HepG2 (cell line): ENCODE data around the gene PBX1. TPM values are rescaled to one million over a fixed set of nuclear protein-coding genes. Genes with fewer than 3 reads are reported as not detected.

Experiments used
- ATAC-seq: fragments of 200-7000 bp; cut with Tn5 transposase; 3 replicates; pipeline ENCODE4 v1.9.1; 2020; ENCODE audit warnings: mild to moderate bottlenecking, moderate library complexity
- BruUV-seq: library from RNA; stranded (reverse); fragments of 400-500 nt; replicated peaks from 2 replicates; lab custom pipeline; 2021; lab: Mats Ljungman, UMichigan
- CTCF ChIA-PET: fragments of 300-600 bp; formaldehyde crosslinking; extraction: SDS; loops from one replicate; lab custom pipeline; 2021; ENCODE audit warnings: low total read pairs, inconsistent platforms, low intra/inter-chr PET ratio; lab: Yijun Ruan, JAX
- POLR2A ChIA-PET: fragments of 350-600 bp; sonication (Branson Sonifier 250); formaldehyde crosslinking; loops from one replicate; lab custom pipeline; 2020; ENCODE audit warnings: antibody characterized with exemption, inconsistent platforms; lab: Yijun Ruan, JAX
- DNase-seq: peaks from one replicate; pipeline ENCODE4 v3.0.0-alpha.2; 2015; ENCODE audit warnings: low spot score
- FAIRE-seq: peaks from 3 replicates; lab custom pipeline; 2011; peaks lifted over from hg19 to GRCh38; lab: Jason Lieb, UNC
- H2AFZ ChIP-seq: one replicate; pipeline ENCODE4 v1.6.1; 2011; ENCODE audit warnings: low read length, inconsistent platforms
- H3K27ac ChIP-seq: fragments of 300-600 bp; 3 replicates; pipeline ENCODE4 v1.8.0; 2011; ENCODE audit warnings: mixed run types, mild to moderate bottlenecking, mixed read lengths, low read length, inconsistent platforms; ENCODE audit not compliant: insufficient read depth; ENCODE audit errors: extremely low read length
- H3K27me3 ChIP-seq, 2 experiments: fragments of 200-600 bp in 1 of 2; 2 replicates in 1 of 2; 3 replicates in 1 of 2; pipeline versions ENCODE4 v1.6.0 to v1.8.0; 2011; ENCODE audit warnings: low read length in 2 of 2, mild to moderate bottlenecking in 2 of 2, moderate library complexity in 2 of 2, inconsistent platforms in 1 of 2; ENCODE audit not compliant: insufficient read depth in 2 of 2, control insufficient read depth in 1 of 2
- H3K36me3 ChIP-seq, 2 experiments: fragments of 200-600 bp in 1 of 2; replicated peaks in 1 of 2; 2 replicates in 1 of 2; 3 replicates in 1 of 2; pipeline versions ENCODE4 v1.5.1 to v1.8.0; 2011; ENCODE audit warnings: low read length in 2 of 2, inconsistent platforms in 1 of 2; ENCODE audit not compliant: insufficient read depth in 2 of 2, control insufficient read depth in 1 of 2
- H3K4me1 ChIP-seq: 2 replicates; pipeline ENCODE4 v1.5.1; 2012; ENCODE audit warnings: low read length, inconsistent platforms; ENCODE audit not compliant: insufficient read depth
- H3K4me2 ChIP-seq: 2 replicates; pipeline ENCODE4 v1.6.0; 2011; ENCODE audit warnings: low read depth, low read length, inconsistent platforms
- H3K4me3 ChIP-seq, 3 experiments: fragments of 200-600 bp in 1 of 3; sonication (generic), shearing (Covaris generic) in 1 of 3; replicated peaks in 1 of 3; 2 replicates each; pipeline ENCODE4 v1.5.1; 2011 to 2016; ENCODE audit warnings: low read length in 3 of 3, inconsistent platforms in 2 of 3, low read depth in 2 of 3, mild to moderate bottlenecking in 2 of 3, control low read depth in 1 of 3, mixed read lengths in 1 of 3; ENCODE audit not compliant: insufficient read depth in 1 of 3
- H3K79me2 ChIP-seq: one replicate; pipeline ENCODE4 v1.6.1; 2011; ENCODE audit warnings: low read length, inconsistent platforms; ENCODE audit not compliant: insufficient read depth
- H3K9ac ChIP-seq: 2 replicates; pipeline ENCODE4 v1.6.0; 2011; ENCODE audit warnings: mild to moderate bottlenecking, low read depth, low read length, inconsistent platforms; ENCODE audit not compliant: insufficient read depth
- H3K9me3 ChIP-seq: 2 replicates; pipeline ENCODE4 v1.5.1; 2012; ENCODE audit warnings: mild to moderate bottlenecking, low read length
- H4K20me1 ChIP-seq: 2 replicates; pipeline ENCODE4 v1.6.0; 2011; ENCODE audit warnings: inconsistent platforms, mild to moderate bottlenecking, low read length, moderate library complexity; ENCODE audit not compliant: insufficient read depth
- GABPB1 ChIP-seq: IDR thresholded peaks from 2 replicates; pipeline ENCODE4 v1.6.1; 2016; ENCODE audit warnings: mild to moderate bottlenecking, missing genetic modification reagents, moderate library complexity, missing compliant biosample characterization
- HDAC1 ChIP-seq: sonication (generic); formaldehyde crosslinking; IDR thresholded peaks from 2 replicates; pipeline ENCODE4 v1.5.1; 2020; ENCODE audit warnings: mild to moderate bottlenecking, missing genetic modification reagents
- PAF1 ChIP-seq: IDR thresholded peaks from 2 replicates; pipeline ENCODE4 v1.6.1; 2016; ENCODE audit warnings: missing genetic modification reagents, missing compliant biosample characterization
- PHB2 ChIP-seq: fragments of 450-650 bp; IDR thresholded peaks from 2 replicates; pipeline ENCODE4 v1.6.1; 2018; ENCODE audit not compliant: partially characterized antibody
- SMARCE1 ChIP-seq: fragments of 450-650 bp; IDR thresholded peaks from 2 replicates; pipeline ENCODE4 v1.6.1; 2017; ENCODE audit warnings: borderline replicate concordance
- SP2 ChIP-seq: sonication (generic); formaldehyde crosslinking; IDR thresholded peaks from 2 replicates; pipeline ENCODE4 v1.5.1; 2020; ENCODE audit warnings: mild to moderate bottlenecking, missing genetic modification reagents
- TAF1 ChIP-seq: sonication (generic); formaldehyde crosslinking; IDR thresholded peaks from 2 replicates; pipeline ENCODE4 v1.4.0; 2020; ENCODE audit warnings: missing genetic modification reagents
- WGBS: methylation state at CpG from one replicate; pipeline ENCODE4 v1.1.6; 2017; ENCODE audit warnings: low lambda C conversion rate; 5-methylcytosine and 5-hydroxymethylcytosine counted together
- in situ Hi-C: cut with HindIII; loops from 2 replicates; pipeline ENCODE4 v1.10.0; 2017; ENCODE audit warnings: low pct_unique_long_range_greater_than_20kb; ENCODE audit not compliant: extremely low pct_ligation_motif_present
- intact Hi-C: fragments of 100-400 bp; cut with micrococcal nuclease; formaldehyde crosslinking; loops from one replicate; pipeline ENCODE4 v1.10.0; 2022; ENCODE audit not compliant: unreplicated experiment
- polyA plus RNA-seq, 8 experiments: library from polyadenylated mRNA; depleted of rRNA in 3 of 8; stranded (reverse) in 7 of 8; unstranded in 1 of 8; fragments of >200 nt; fragmentation: Illumina TruSeq in 4 of 8; extraction: Trizol in 4 of 8; gene quantifications; 2 replicates each; pipeline versions ENCODE4 v1.2.1 to v1.2.3, GENCODE V29; 2011 to 2016; ENCODE audit warnings: low read depth in 4 of 8, missing spikeins in 1 of 8, mixed read lengths in 1 of 8; ENCODE audit not compliant: insufficient read depth in 1 of 8
- total RNA-seq, 5 experiments: library from RNA; depleted of rRNA; stranded (reverse); fragments of >200 nt; fragmentation: Illumina TruSeq; extraction: Trizol; gene quantifications; 2 replicates each; pipeline ENCODE4 v1.2.3, GENCODE V29; 2016; ENCODE audit warnings: low read depth in 1 of 5

The PBX1 gene
- total and polyA plus RNA-seq, 2 of the 13 experiments (the other 11 are each of a cell fraction or from before 2014, with no cell fraction given) = 0.24 TPM; not detected in 1

DNA sequence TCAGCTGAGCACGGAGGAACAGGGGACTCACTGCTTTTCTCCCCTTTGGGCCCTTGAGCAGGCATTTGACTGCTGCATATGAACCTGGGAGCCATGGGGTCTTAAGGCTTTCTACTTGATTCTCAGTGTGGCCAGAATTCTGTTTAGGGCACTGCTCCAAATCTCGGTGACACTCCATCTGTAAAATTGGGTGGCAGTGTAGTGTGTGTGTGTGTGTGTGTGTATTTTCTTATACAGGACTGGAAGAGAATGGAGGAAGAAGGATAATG is 162.2 kb downstream of the PBX1 start:
- DNase-seq = no peak
- Histone ChIP-seq H2AFZ (no peak overlapping the region), H3K27ac (no peak overlapping the region), H3K4me3 (no peak overlapping the region), H3K4me2 (no peak overlapping the region), H3K27me3 (no peaks in the 10 kb centered on the region), H3K36me3 (no peaks in the 10 kb centered on the region), H3K79me2 (no peaks in the 10 kb centered on the region), H3K4me1 (no peaks in the 10 kb centered on the region), H3K9ac (no peak overlapping the region), H4K20me1 (no peaks in the 10 kb centered on the region), H3K9me3 (no peaks in the 10 kb centered on the region)
- intact Hi-C loops (no loop called here), in situ Hi-C loops (no loop called here)
- BruUV-seq = no TSS peak
- ChIA-PET CTCF (no interaction called here), POLR2A (no interaction called here)
- FAIRE-seq = no peak
- no peak for TF ChIP-seq PAF1
- TF ChIP-seq GABPB1 (CRISPR knock-in tag) = no peak
- TF ChIP-seq PHB2 = no peak
- TF ChIP-seq HDAC1 = no peak
- TF ChIP-seq SMARCE1 = no peak
- no peak for ATAC-seq
- whole genome bisulfite sequencing = 0% methylated on average over 2 of the region's 2 CpGs

DNA sequence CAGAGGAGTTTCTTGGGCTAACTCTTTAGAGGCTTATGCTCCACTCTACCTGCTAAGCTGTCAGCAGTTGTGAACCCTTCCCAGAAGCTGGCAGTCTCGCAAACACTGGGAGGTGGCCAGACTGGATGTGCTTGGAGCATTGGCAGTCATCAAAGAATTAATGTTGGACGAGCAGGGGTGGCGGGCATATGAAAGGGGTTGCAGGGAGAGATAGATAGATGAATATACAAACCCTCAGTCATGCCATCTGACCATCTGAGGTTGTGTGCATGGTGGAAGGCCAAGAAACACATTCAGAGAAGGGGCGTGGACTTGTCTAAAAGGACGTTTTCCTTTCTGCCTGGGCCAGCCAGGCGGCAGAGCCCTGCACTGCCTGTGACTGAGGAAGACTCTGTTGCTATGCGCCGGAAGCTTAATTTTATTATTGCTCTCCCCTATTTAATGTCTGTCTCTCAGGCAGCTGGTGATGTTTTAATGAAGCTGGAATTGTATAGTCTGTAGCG is 164.4 kb downstream of the PBX1 start:
- TF ChIP-seq TAF1 (CRISPR knock-in tag) = no peak
- no peak for TF ChIP-seq SP2
- TF ChIP-seq, all 625 proteins: peak for 0
- BruUV-seq = no TSS peak
- Histone ChIP-seq H3K27ac (no peak overlapping the region), H4K20me1 (no peaks in the 10 kb centered on the region), H2AFZ (no peak overlapping the region), H3K79me2 (no peaks in the 10 kb centered on the region), H3K9ac (no peak overlapping the region), H3K4me2 (no peak overlapping the region), H3K4me1 (no peaks in the 10 kb centered on the region), H3K27me3 (no peaks in the 10 kb centered on the region), H3K36me3 (no peaks in the 10 kb centered on the region), H3K9me3 (no peaks in the 10 kb centered on the region), H3K4me3 (no peak overlapping the region)
- intact Hi-C loops = no loop called here
- ATAC-seq (no peak), FAIRE-seq (no peak), DNase-seq (no peak)
- 55% methylated on average over 9 of the region's 9 CpGs for WGBS
- ChIA-PET CTCF (no interaction called here), POLR2A (no interaction called here)
- in situ Hi-C loops = no loop called here
